Esophagus squamous epithelium (tissue), 4 donors: Measurements from ENCODE around the gene DDAH1.

Experiments
- CTCF ChIP-seq, 6 experiments: fragments of 450-650 bp in 4 of 6; fragments of 200-600 bp in 2 of 6; sonication (generic) in 2 of 6; IDR thresholded peaks; one replicate each; pipeline ENCODE4 v1.5.1; 2016 to 2019; ENCODE audit warnings: antibody characterized with exemption in 6 of 6, mild to moderate bottlenecking in 4 of 6, moderate library complexity in 4 of 6
- POLR2A ChIP-seq, 4 donors: fragments of 450-650 bp; IDR thresholded peaks; one replicate each; pipeline ENCODE4 v1.6.1; 2017; ENCODE audit warnings: antibody characterized with exemption in 4 of 4, mild to moderate bottlenecking in 4 of 4, moderate library complexity in 3 of 4

- TF ChIP-seq CTCF (IDR thresholded peaks at IDR 0.05) (no peak), POLR2A (IDR thresholded peaks at IDR 0.05) (no peak)
Observed at GRCh38 chr1:85479491-85479890, 14.5 kb upstream of the DDAH1 start.
